ENCODE results near the gene ZNF575.
A peak's percentile ranks its signal among the peaks of the same experiment; 100 is the strongest.
"Not testable (repeated sequence)": the region's sequence is repeated elsewhere in the genome, so short reads cannot be mapped to it uniquely, and the experiment has no call there.

ZNF575 gene

DNA sequence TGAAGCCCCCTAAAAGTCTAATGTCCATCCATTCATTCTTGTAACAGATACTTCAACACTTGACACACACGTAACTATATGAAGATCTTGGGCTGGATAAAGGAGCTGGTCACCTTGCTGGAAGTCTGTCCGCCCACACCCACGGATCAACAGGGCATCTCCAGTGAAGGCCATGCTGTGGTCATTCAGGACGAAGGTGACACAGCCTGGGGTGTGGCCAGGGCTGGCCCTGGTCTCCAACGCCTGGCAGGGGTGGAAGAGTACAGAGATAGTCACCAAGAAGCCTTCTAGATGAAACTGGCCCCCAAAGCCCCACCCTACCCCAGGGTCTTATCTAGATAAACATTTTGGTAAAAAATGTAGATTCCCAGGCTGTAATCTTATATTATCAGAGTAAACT, 21.7 kb upstream of the ZNF575 start:
- TF ChIP-seq ZFX (IDR thresholded peaks at IDR 0.05), result no peak
- TF ChIP-seq, protein P1, sequence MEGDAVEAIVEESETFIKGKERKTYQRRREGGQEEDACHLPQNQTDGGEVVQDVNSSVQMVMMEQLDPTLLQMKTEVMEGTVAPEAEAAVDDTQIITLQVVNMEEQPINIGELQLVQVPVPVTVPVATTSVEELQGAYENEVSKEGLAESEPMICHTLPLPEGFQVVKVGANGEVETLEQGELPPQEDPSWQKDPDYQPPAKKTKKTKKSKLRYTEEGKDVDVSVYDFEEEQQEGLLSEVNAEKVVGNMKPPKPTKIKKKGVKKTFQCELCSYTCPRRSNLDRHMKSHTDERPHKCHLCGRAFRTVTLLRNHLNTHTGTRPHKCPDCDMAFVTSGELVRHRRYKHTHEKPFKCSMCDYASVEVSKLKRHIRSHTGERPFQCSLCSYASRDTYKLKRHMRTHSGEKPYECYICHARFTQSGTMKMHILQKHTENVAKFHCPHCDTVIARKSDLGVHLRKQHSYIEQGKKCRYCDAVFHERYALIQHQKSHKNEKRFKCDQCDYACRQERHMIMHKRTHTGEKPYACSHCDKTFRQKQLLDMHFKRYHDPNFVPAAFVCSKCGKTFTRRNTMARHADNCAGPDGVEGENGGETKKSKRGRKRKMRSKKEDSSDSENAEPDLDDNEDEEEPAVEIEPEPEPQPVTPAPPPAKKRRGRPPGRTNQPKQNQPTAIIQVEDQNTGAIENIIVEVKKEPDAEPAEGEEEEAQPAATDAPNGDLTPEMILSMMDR (conservative IDR thresholded peaks at IDR 0.05), result no peak

GRCh38 chr19:43512399-43512798, 20.6 kb upstream of the ZNF575 start:
- not testable (repeated sequence) for H3K27ac ChIP-seq

More for the DNA sequence above, 21.7 kb upstream of the ZNF575 start:
- H3K27ac ChIP-seq, result no peak overlapping the region

- H3K27ac ChIP-seq, result no peak overlapping the region
- TF ChIP-seq, protein P1 (conservative IDR thresholded peaks at IDR 0.05), result no peak
- no peak for TF ChIP-seq ZFX (IDR thresholded peaks at IDR 0.05)
Measured at GRCh38 chr19:43518051-43518450, 14.9 kb upstream of the ZNF575 start.

- no peak overlapping the region for H3K27ac ChIP-seq
- TF ChIP-seq, protein P1 (conservative IDR thresholded peaks at IDR 0.05), result peak; percentile 80
- TF ChIP-seq ZFX (IDR thresholded peaks at IDR 0.05), result no peak
Measured at GRCh38 chr19:43519436-43520088, 13.4 kb upstream of the ZNF575 start.

DNA sequence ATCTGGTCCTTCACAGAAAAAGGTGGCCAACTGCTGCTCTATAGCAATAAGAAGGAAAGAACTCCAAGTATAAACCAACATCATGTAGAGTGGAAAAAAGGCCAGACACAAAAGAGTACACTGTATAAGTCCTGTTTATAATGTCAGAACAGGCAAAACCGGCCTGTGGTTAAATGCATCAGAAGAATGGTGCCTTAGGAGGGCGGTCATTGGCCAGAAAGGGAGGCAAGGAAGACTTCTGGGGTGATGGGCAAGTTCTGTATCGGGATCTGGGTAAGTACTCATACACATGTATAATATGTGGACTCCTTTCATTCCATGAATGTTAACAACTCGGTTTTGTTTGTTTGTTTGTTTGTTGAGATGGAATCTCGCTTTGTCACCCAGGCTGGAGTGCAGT, 10.1 kb upstream of the ZNF575 start:
- no peak overlapping the region for H3K27ac ChIP-seq
- TF ChIP-seq, protein P1 (conservative IDR thresholded peaks at IDR 0.05), result no peak
- no peak for TF ChIP-seq ZFX (IDR thresholded peaks at IDR 0.05)

- not testable (repeated sequence) for H3K27ac ChIP-seq
Measured at GRCh38 chr19:43523696-43524095, 9.3 kb upstream of the ZNF575 start.

- no peak overlapping the region for H3K27ac ChIP-seq
- TF ChIP-seq, protein P1 (conservative IDR thresholded peaks at IDR 0.05), result no peak
- no peak for TF ChIP-seq ZFX (IDR thresholded peaks at IDR 0.05)
Measured at GRCh38 chr19:43524922-43525835, 7.8 kb upstream of the ZNF575 start.

DNA sequence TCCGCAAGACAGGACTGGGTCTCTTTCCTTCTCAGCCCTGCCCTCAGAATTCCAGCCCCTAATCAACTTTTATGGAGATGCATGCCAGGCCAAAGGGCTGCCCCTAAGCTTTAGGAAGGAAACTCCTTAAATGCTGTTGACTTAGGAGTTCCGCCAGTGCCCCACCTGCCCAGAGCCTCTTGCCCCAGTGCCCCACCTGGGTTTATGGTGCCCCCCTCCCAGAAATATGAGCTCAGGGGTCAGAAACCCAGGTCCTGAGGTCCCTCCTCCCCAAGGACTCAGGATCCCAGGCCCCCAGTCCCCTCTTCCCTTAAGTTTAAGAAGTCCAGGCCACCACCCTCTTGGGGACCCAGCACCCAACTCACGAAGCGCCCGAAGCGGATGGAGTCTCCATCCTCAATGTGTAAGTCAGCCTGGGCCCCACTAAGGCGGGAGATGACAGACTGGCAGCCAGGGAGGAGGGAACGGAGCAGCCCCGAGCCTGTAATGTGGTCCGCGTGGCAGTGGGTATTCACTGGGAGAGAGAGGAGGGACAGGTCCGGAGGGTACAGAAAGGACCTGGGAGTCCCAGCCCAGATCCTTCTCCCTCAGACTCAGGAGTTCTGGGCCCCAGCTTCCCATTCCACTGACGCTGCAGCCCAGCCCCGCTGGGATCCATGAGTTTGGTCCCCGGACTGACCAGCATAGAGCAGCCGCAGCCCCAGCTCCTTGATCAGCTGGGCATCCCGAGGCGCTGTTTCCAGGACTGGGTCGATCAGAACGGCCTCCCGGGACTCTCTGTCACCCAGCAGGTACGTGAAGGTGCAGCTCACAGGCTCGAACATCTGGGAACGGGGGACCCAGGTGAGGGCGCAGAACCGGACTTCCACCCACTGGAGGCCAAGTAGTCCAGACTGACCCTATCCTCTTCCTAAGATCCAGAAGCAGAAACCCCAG, 6.9 kb upstream of the ZNF575 start:
- peak overlapping the region; percentile 50 for H3K27ac ChIP-seq
- TF ChIP-seq, protein P1 (conservative IDR thresholded peaks at IDR 0.05), result no peak
- TF ChIP-seq ZFX (IDR thresholded peaks at IDR 0.05), result no peak

Data from C4-2B (cell line).